GM18517 (cell line): ENCODE results near the gene LDB2.

Experiments used
- ATAC-seq: cut with Tn5 transposase; IDR thresholded peaks from one replicate; pipeline ENCODE4 v1.9.1; 2021; ENCODE audit warnings: mild to moderate bottlenecking, moderate library complexity; ENCODE audit not compliant: unreplicated experiment

The LDB2 gene

DNA sequence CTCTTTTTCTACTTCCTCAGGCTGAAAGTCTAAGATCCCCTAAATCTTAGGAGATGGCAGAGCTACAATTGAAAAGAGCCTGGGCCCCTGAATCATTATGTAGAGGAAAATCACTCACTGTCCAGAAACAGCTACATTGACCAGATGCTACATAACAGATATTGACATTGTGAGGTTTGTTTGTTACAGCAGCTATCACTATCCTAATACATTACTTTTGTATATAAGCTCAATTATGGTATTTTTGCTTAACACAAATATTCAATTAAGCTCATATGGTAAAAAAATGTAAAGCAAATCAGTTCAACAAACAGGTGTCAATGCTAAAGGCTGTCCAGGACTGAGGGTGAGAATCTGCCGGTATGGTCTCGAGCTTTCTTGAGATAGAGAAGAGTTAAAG lies 89.4 kb downstream of the LDB2 start:
- no peak for ATAC-seq

DNA sequence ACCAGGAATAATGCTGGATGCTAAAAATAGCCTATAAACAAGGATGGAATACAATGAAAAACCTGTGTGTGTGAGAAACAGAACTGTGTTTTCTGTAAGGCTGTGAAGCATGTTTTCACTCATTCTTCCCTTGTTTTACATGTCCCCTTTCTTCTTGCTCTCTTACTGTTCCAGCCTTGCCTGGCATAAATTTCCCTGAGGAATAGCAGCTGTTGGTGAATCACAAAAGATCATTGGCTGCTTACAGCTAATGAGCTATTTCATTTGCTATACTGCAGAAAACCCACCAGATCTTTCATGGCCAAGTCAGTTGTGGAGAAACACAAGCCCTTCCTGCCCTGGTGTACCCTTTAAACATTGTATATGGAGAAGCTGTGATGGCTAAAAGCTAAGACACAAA lies 91.1 kb downstream of the LDB2 start:
- ATAC-seq = no peak

DNA sequence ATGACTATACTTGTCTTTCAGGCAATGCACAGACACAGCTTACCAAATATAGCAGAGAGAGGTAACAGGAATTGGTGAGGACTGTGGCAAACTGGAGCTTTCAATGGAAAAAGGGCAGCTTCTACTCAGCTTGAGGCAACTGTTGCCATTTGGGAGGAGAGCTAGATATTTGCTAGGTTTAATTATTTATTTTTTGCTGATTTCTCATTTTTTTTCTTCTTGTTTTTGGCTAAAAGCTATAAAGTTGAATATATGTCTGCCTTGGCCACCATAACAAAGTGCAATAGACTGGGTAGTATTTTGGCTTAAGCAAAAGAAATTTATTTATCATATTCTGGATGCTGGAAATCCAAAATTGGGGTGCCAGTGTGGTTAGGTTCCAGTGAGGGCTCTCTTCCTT lies 93.9 kb downstream of the LDB2 start:
- ATAC-seq = no peak

DNA sequence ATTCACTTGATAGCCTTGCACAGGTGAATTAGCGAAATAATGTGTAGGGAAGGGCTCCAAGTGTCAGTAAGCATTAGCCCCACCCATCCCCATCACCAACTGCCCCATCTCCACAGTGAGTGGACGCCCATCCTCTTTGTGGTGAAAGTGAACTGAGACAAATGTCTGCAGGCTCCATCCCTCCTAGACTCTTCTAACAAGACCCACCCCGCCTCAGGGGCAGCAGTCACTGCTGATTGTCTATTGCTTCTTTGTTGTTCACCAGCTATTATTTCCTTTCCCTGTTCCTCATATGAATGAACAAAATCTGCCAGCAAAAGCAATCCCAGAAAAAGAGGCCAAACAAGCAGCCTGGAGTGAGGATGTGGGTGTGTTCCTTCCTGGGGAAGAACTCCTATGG lies 96.4 kb downstream of the LDB2 start:
- no peak for ATAC-seq

DNA sequence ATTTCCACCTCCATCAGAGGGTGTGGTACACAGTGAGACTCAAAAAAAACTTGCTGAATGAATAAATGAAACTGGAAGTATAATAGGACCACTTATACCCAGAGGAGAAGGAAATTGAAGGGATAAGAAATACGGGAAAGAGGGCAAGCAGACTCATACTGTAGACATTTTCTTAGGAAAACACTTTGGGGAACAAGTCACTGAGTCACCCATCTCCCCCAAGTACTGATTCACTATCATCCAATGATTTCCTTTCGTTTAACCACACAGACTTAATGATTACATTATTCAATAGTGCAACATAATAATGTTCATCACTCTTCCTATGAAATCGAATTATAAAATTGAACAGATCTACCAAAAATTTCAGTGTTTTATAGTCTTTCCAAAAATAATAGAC lies 97.1 kb downstream of the LDB2 start:
- ATAC-seq = no peak

DNA sequence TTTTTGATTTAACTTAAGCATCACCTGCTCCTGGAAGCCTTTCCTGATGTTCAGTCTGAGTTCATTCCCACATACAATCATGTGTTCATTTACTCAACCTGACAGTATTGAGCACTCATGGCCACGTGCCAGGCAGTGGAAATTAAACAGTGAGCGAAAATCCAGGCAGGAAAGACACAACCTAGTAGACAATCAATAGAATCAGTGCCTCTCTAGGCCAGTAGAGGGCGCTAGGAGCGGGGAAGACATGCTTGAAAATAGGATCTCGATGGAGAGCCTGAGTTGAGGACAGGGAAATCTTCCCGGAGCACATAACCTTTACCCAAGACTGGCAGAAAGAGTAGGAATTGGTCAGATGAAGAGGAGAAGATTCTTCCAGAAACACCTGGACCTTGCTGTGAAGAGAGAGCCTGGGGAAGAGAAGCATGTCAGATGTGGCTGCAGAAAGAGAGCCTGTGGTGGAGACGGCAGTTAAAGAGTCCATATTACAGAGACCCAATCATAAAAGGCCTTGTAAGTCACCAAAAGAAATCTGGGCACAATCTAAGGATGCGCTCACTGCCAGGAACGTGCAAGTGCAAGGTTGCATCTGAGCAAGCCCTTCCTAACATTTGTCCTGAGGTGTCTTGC lies 103.5 kb downstream of the LDB2 start:
- no peak for ATAC-seq

DNA sequence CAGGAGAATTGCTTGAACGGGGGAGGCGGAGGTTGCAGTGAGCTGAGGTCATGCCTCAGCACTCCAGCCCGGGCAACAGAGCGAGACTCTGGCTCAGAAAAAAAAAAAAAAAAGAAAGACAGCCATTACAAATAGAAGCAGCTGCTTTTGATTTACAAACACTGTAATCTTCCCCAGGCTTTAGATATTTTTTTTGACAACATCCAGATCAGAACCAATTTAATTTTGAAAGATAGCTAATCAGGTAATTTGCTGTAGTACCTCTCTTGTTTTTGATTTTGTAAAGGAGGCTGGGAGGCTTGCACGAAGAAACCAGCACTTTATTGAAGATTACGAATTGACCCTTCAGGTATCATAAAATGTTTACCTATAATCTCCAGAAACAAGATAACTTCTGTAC lies 107.0 kb downstream of the LDB2 start:
- no peak for ATAC-seq

DNA sequence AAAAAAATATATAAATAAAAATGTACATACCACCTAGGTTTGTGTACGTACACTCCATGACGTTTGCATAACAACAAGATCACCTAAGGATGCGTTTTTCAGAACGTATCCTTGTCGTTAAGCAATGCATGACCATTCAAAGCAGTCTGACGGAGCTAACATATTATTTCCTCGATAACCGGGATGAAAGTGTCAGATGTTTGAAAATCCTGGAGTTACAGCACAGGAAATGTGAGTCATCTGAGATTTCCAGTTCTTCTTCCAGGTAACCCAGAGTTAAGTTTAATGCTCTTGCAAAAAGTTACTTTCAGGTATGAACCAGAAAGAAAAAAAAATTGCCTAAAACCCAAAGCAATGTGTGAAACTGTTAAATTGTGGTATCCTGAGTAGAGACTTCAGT lies 107.9 kb downstream of the LDB2 start:
- ATAC-seq = no peak

DNA sequence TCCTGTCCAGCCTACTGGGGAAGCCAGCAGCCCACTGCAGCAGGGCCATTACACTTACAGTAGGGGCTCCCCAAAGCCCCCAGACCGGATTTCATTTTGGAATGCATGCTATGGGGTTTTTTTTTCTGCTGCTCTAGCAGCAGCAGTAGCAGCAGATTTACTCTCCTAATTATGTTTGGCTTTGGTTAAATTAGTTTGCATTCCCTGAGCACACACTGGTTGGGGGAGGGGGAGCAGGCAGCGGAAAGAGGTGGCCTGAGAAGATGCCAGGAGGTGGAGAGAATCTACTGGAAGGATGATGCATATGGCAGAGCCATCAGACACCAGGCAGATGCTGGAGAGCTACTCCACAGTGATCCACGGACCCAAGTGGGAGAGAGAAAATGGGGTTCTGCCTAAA lies 109.6 kb downstream of the LDB2 start:
- ATAC-seq = no peak

DNA sequence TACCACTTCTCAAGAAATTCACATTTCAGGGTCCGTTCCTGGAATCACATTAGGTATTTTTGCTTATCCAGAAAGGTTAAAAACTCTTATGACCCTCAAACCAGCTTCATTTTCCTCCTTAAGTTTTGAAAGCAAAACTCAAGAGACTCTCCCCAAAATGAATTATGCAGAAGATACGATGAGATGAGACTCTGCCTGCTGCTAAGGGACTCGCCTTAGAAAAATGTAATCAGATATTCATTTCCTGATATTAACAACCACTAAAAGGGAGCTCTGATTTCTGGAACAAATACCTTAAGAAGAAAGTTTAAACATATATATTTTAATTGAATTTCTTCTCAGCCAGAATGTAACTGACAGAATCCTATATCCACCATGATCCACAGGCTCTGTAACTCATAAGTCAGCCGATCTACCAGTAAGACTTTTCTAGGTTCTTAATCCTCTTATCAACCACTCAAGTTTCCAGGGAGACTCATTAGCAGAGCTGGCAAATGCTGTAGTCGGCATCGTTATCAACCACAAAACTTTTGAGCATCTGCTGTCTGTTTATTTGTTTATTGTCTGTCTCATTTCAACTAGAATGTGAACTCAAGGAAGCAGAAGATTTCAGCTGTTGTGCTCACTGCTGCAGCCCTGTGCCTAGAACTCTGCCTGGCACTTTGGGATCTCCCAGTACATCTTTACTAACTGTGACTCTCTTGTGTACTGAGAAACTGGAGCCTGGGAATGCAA lies 112.5 kb downstream of the LDB2 start:
- ATAC-seq = no peak

DNA sequence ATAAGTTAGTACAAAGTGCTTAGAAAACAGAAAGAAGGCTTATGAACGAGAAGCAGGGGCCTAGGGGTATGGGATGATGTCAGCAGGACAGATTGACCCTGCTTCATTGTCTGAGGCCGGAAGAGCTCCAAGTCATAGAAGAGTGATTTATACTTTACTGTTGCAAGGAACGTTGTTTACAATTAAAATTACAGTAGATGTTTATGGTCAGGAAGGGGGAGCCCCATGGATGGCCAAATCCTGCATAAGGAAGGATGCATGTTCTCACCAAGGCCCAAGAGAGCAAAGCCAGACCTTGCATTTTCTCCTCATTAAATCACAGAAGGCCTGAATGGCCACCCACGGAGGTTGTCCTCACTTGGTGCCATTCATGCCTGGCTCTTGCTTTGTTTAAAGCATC lies 115.3 kb downstream of the LDB2 start:
- no peak for ATAC-seq

DNA sequence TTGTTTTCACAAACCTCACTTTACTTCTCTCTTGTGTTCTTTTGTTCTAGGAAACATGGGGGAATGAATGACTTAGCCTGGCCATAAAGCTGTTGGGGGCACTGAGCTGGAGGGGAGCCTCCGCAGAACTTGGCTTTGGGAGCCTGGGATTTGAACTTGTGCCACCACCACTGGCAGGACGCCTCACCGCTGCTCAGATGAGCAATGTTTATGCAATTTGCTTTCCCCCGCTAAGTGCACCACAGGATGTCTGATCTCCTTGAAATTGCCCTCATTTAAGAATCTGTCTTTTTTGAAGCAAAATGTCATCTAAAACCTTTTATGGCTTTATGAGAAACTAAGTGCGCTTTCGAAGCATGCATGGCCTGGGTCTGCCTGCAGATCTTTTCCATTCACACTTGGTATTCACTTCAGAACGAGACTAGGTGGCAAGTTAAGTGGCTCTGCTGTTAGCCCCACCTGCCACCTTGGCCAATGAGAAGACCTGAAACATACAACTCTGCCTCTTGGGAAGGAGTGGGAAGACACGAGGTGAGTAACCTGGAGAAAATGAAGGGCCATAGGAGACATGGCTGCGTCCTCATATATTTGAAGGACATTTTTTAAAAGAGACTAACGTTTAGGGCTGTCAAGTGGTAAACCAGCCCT lies 119.3 kb downstream of the LDB2 start:
- ATAC-seq = no peak

DNA sequence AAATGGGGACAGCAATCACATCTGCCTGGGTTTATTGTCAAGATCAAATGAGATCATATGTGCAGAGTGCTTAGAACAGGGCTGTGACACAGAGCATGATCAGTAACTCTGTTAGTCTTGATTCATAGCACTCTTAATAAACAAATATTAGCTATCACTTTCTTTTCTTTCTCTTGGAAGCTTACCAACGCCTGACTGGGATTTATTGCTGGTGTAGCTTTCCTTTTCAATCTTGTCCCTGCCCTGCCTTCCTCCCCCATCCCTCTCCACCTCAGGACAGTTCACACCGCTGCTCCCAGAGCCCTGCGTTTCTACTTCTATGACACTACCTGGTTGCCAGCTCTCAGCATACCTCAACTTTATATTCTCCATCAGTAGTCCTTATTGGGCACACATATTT lies 120.7 kb downstream of the LDB2 start:
- ATAC-seq = no peak

DNA sequence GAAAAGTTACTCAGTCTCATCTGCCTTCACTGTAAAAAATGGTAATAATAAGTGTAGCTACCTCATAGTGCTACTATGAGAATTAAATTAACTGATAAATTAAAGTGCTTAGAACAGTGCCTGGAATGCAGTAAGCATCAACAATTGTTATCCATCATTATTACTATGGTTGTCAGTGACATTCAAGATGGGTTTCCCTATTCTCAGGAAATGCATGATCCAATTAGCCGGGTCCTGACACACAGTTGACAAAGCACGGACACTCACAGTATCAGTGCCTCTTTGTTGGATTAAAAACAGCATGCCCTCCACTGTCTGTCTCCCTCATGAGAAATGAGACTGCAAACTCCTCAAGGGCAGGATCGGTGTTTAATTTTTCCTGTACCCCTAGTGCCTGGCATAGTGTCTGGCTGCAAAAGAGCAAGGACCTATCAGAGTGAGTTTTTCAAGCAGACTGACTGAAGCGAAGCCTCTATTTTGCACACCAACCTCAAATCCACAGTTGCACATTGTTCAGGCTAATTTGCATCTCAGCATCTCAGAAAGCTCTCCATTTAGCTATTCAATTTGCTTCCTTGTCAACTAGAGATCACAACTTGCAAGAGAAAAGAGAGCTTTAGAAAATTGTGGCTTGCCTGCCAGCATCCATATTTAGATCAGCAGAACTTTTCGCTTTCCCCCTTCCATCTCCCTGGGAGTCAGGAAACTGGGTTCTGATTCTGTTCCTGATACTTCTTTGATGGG lies 122.9 kb downstream of the LDB2 start:
- ATAC-seq = no peak

DNA sequence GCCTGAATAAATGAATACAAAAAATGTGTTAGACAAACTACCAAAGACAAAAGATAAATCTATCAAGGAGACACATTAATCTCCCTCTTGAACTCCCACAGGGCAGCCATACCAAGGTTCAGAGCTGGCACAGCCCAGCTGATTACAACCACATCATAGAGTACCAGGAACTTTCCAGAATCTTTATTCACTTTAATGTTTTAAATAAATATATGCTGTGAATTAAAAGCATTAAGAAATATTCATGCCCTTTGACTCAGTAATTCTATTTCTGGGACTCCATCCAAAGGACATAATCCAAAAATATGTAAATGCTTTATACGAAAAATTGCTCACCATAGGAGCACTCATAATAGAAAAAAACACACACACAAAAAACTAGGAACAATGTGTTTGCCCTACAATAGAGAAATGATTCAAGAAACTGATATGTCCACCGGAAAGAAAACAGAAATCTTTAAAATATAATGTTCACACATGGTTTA lies 126.0 kb downstream of the LDB2 start:
- ATAC-seq = no peak

DNA sequence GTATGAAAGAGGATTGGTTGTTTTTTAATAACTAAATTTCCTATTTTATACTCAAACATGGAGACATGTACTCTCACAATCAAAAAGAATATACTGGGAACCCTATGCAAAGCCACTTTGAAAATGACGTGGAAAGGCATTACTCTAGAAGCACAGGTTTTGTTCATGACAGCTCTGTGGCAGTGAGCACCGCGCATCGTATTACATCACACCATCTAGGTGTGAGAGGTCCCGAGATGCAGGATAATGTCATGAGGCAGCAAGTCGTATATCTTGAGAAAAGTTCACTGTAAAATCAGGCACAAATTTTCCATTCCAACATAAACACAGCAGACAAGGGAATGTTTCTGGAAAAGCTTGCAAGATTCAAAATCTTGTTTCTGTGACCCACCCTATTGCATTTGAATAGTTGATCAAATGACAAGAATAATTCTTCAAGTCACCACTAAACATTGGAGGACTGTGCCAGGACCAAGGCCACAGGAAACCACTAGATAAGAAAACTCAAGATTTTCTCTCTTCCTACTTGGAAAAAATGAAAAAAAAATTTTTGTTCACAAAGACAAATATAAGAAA lies 127.6 kb downstream of the LDB2 start:
- ATAC-seq = no peak

DNA sequence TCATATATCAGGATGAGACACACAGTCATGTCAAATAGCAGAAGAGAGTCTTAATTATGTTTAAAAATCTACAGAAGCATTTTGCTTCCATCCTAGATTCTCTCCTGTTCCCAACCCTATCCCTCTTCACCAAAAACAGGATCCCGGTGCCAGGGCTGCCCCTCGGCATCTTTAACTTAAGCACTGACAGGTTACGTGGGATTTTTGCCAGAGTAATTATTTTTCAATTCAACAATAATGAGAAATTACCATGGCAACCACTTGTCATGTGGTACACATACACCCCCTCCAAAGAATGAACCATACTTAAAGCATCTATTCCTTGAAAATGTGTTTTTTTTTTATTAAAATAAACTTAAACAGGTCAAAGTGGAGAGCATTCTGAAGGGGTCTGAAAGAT lies 130.6 kb downstream of the LDB2 start:
- ATAC-seq = no peak

DNA sequence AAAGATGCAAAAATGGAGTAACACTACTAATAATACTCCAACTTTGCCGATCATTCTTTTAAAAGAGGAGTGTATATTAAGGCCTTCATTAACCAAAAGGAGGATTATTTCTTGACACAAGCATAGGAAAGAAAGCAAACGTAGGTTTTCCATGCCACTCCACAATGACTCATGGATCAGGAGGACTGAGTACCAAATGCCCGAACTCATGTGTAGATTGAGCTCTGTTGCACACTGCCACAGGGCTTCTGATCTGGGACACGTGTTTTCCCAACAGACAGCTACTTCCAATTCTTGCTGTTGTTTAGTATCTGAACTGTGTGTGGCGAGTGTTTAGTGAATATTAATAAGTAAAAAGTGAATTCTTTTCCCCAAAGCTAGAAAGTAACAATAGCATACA lies 131.2 kb downstream of the LDB2 start:
- no peak for ATAC-seq

DNA sequence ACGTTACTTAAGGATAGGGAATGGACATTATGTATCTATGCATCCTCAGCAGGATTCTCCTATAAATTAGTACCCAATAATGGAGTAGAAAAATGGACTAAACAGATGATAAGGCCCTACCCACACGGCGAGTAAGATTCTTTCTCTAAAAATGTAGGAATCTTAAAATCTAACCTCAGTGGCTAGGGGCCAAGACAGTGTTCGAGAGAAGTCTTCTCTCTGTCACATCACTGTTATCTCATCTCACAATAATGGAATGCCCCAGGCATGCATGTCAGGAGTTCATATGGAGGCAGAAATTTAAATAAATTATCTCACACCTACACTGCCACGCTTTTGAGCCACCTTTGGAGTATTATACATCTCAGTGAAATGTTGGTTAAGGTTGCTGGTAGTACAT lies 132.9 kb downstream of the LDB2 start:
- ATAC-seq = no peak

DNA sequence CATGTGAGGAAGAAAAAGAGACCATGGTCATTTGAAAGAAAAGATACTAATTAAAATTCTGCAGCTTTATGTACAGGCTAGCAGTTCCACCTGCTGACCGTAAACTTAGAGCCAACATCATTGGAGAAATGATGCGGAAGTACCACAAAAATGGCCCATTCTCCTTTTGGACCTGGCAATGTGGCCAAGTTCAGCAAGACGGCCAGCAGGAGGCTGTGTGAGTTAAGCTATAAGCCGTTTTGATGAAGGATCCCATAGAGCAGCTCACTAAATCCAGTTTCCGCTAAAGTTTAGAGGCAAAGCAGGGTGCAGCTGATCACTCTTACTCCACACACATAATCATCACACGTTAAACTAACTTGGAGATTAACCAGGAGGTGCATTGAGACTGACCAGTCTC lies 133.8 kb downstream of the LDB2 start:
- ATAC-seq = no peak

DNA sequence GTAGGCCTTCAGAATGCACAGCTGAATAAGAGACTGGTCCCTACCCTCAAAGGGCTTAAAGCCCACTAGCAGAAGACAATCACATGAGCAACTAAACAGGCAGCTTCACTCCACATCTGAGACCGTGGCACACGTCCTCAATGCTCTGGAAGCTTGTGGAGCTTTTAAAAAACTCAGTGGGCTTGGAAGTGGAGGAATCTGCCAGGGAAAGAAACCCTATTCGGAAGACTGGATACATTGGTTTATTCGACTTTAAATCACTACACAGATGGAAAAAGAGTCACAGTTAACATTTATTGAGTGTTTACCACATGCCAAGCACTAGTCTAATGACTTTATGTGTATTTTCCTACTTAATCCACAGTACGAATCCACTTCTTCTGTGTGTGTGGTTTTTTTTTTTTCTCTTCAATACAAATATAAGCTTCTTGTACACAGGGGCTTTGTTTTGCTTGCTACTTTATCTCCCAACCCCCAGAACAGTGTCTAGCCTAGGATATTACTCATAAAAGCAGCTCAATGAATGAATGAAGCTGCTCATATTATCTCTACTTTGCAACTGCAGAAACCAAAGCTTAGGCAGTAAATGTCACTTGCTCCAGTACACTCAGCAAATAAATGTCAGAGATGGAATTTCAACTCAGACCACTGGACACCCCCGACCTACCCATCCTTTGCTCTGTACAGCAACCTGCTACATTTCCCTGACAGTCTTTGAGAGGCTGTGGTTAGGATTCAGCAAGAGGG lies 137.7 kb downstream of the LDB2 start:
- ATAC-seq = no peak
